ENCODE results near the gene PRELID1. TPM values are rescaled to one million over a fixed set of nuclear protein-coding genes. Genes with fewer than 3 reads are reported as not detected.

PRELID1 gene
- total RNA-seq, 1 donor from 2014 or later: 88.2 TPM

DNA sequence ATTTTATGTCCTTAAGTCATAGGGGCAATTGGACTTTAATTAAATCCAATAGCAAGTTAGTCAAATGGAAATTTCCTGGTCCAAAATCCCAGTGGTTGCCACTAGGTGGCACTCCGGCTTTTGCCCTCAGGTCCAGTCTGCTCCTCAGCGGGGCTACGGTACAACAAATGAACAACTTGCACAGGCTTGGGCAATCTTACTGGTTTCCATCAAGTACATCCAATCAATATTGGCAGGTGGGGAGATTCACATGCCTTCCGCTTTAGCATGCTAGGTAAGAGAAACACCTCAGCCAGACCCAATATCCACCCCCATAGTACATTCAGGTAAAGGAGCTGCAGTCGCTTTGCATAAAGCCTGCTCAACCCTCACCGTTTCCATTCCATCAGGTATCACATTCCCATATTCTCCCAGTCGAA, 14.4 kb downstream of the PRELID1 start:
- Mint-ChIP-seq H3K4me3 (ENCODE audit: unreplicated experiment) (no peak overlapping the region), H3K9me3 (ENCODE audit: unreplicated experiment) (peaks cover 6% of the 10 kb centered on the region), H3K36me3 (ENCODE audit: unreplicated experiment) (peaks cover 7% of the 10 kb centered on the region), H3K27ac (ENCODE audit: unreplicated experiment) (no peak overlapping the region), H3K27me3 (ENCODE audit: unreplicated experiment) (peaks cover 2% of the 10 kb centered on the region), H3K4me1 (ENCODE audit: low read depth, unreplicated experiment) (no peaks in the 10 kb centered on the region)
- peak; percentile 94 for TF ChIP-seq CTCF (IDR thresholded peaks at IDR 0.05; ENCODE audit: partially characterized antibody, unreplicated experiment)
- peak; percentile 76 for DNase-seq

DNA sequence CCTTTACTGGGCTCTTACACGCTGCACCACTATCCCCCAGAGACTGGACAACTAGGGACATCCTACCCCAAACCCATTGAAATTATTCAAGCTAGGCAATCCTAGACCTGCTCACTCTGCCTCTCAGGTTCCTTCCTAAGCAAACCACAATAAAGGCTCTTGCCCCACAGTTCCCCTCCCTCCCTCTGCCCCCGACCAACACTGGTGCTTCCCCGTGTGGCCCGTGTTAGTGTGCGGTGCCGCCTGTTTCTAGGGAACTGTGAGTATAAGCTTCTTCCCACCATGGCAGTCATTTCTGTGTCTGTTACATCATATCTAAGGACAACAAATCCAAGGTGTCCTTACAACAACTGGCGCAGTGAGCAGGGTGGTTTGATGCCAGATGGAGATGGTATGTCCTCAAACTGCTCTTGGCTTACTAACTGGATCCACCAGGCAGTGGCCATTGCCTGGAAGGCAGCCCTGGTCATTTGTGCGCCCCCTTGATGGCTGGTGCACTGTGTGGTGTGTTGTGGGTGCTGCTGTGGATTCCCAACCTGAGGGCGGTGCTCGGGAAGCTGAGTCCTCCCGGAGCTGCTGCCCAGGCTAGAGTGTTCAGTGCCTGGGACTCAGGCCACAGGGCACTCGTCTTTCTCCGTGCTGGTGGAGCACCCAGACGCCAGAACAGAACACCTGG, 16.5 kb downstream of the PRELID1 start:
- TF ChIP-seq CTCF (IDR thresholded peaks at IDR 0.05; ENCODE audit: partially characterized antibody, unreplicated experiment): no peak
- DNase-seq: no peak
- peaks cover 7% of the 10 kb centered on the region for H3K36me3 Mint-ChIP-seq (ENCODE audit: unreplicated experiment)
- H3K4me3 Mint-ChIP-seq (ENCODE audit: unreplicated experiment): no peak overlapping the region
- H3K27ac Mint-ChIP-seq (ENCODE audit: unreplicated experiment): no peak overlapping the region
- no peaks in the 10 kb centered on the region for H3K4me1 Mint-ChIP-seq (ENCODE audit: low read depth, unreplicated experiment)
- no peaks in the 10 kb centered on the region for H3K27me3 Mint-ChIP-seq (ENCODE audit: unreplicated experiment)
- peaks cover 5% of the 10 kb centered on the region for H3K9me3 Mint-ChIP-seq (ENCODE audit: unreplicated experiment)

GRCh38 chr5:177320879-177321278, 17.3 kb downstream of the PRELID1 start:
- Mint-ChIP-seq H3K4me3 (ENCODE audit: unreplicated experiment) (no peak overlapping the region), H3K4me1 (ENCODE audit: low read depth, unreplicated experiment) (no peaks in the 10 kb centered on the region), H3K27ac (ENCODE audit: unreplicated experiment) (no peak overlapping the region), H3K27me3 (ENCODE audit: unreplicated experiment) (no peaks in the 10 kb centered on the region), H3K9me3 (ENCODE audit: unreplicated experiment) (peaks cover 6% of the 10 kb centered on the region), H3K36me3 (ENCODE audit: unreplicated experiment) (peaks cover 7% of the 10 kb centered on the region)
- no peak for TF ChIP-seq CTCF (IDR thresholded peaks at IDR 0.05; ENCODE audit: partially characterized antibody, unreplicated experiment)
- DNase-seq: no peak

DNA sequence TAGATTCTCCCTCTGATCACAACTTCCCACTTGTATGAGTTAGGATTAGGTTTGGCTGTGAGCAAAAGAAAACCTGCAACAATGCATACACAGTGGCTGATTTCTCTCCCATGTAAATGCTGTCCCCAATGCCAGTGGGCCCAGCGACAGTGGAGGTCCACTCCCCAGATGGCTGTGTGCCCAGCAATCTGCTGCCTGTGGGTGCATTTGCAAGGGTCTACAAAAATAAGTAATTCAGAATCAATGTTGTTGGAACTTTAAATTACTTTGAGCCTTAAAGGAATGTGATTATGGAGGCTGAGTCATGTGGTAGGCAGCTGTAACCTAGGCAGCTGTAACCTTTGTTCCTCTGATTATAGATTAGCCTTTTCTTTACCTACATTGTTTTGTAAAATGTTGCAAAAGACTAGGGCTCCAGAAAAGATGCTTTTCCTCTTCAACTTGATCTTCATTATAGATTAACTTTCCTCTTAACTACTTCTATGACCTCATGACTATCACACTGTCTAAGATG, 22.3 kb downstream of the PRELID1 start:
- H3K9me3 Mint-ChIP-seq (ENCODE audit: unreplicated experiment): peaks cover 4% of the 10 kb centered on the region
- H3K27ac Mint-ChIP-seq (ENCODE audit: unreplicated experiment): no peak overlapping the region
- no peak for TF ChIP-seq CTCF (IDR thresholded peaks at IDR 0.05; ENCODE audit: partially characterized antibody, unreplicated experiment)
- H3K36me3 Mint-ChIP-seq (ENCODE audit: unreplicated experiment): peaks cover 3% of the 10 kb centered on the region
- H3K27me3 Mint-ChIP-seq (ENCODE audit: unreplicated experiment): peaks cover 4% of the 10 kb centered on the region
- DNase-seq: no peak
- no peak overlapping the region for H3K4me3 Mint-ChIP-seq (ENCODE audit: unreplicated experiment)
- H3K4me1 Mint-ChIP-seq (ENCODE audit: low read depth, unreplicated experiment): peaks cover under 1% of the 10 kb centered on the region

All from glutamatergic neuron (in vitro differentiated cells).